ENCODE data around the gene ANKRD35.

The ANKRD35 gene

DNA sequence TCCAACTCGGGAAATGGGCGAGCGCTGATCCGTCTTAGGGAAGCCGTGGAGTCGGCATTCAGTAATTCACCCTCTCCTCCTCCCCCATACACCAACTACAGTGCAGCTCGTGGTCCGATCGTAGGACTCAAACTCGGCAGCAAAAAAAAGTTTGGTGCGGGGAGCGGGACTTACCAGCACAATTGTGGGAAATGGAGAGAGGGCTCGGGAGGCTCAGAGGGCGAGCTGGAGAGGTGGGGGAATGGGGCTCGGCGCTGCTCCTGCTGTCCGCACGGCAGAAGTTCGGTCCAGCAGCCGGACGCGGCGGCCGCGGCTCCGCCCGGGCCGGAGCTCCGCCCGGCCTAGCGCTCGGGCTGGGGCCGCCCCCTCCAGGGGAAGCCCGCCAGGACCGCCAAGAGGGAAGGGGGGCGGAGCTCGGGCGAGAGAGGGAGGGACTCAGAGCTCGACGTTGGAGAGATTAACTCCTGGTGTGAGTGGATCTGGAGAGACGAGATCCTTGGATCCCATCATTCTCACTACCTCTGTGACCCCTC is 26.1 kb downstream of the ANKRD35 start:
- Histone ChIP-seq H3K4me2 (ENCODE audit: low read length) (peak overlapping the region; percentile 78), H3K9me3 (ENCODE audit: control insufficient read depth, insufficient read depth, low read length) (no peaks in the 10 kb centered on the region), H3K36me3 (ENCODE audit: control insufficient read depth, low read length) (peaks cover 5% of the 10 kb centered on the region; the same call in 1 of the 2 replicates), H4K20me1 (ENCODE audit: control insufficient read depth, insufficient read depth, low read depth, low read length) (no peaks in the 10 kb centered on the region), H3K27me3 (ENCODE audit: control insufficient read depth, low read length) (peaks cover 14% of the 10 kb centered on the region), H3F3A (ENCODE audit: control insufficient read depth, insufficient read depth) (peaks cover 5% of the 10 kb centered on the region; the same call in 1 of the 2 replicates), H3K27ac (ENCODE audit: low read depth, low read length) (peak overlapping the region; percentile 41), H3K9me2 (replicated peaks; ENCODE audit: control insufficient read depth, low read length) (no peaks in the 10 kb centered on the region), H3K4me3 (ENCODE audit: low read length) (peak overlapping the region; percentile 89), H3K4me1 (ENCODE audit: control insufficient read depth, low read length) (peaks cover 13% of the 10 kb centered on the region), H3K79me2 (ENCODE audit: control insufficient read depth, low read length) (0 out of 2 replicates have a peak, but pooled peaks cover 3% of the 10 kb centered on the region)
- TF ChIP-seq EZH2phosphoT487 (IDR thresholded peaks at IDR 0.05; ENCODE audit: borderline replicate concordance, low read length), result no peak
- TF ChIP-seq, protein P1, sequence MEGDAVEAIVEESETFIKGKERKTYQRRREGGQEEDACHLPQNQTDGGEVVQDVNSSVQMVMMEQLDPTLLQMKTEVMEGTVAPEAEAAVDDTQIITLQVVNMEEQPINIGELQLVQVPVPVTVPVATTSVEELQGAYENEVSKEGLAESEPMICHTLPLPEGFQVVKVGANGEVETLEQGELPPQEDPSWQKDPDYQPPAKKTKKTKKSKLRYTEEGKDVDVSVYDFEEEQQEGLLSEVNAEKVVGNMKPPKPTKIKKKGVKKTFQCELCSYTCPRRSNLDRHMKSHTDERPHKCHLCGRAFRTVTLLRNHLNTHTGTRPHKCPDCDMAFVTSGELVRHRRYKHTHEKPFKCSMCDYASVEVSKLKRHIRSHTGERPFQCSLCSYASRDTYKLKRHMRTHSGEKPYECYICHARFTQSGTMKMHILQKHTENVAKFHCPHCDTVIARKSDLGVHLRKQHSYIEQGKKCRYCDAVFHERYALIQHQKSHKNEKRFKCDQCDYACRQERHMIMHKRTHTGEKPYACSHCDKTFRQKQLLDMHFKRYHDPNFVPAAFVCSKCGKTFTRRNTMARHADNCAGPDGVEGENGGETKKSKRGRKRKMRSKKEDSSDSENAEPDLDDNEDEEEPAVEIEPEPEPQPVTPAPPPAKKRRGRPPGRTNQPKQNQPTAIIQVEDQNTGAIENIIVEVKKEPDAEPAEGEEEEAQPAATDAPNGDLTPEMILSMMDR (IDR thresholded peaks at IDR 0.05; ENCODE audit: low read depth, low read length, poor library complexity, severe bottlenecking), result no peak

DNA sequence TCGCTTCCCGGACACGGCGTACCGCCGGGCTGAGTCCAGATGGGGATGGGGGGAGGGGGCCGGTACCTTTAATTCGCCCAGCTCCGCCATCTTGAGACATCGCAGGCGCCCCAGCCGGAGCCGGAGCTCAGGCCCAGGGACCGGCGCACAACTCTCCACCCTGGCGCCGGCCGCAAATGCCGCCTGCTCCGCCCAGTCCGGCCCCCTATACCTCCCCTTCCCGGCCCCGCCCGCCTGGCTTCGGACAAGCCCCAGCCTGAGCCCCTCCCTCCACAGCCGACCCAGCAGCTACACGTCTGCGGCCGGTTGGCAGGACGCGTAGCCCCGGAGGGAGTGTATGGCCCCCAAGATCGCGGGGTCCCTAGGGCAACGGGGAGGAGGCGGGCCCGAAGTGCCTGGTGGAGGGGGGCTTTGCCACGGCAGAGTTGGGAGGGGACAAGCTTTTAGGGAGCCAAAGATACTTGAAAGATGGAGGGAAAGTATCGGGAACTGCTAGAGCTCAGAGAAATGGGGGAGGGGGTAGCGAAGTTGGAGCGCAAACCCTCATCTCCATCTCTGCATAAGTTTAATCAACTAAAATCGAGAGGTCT is 26.7 kb downstream of the ANKRD35 start, which contains the start of gene PIAS3:
Gene PIAS3 (minus strand): TSS at position 181 of the 590 bp plus-strand sequence. CDS start 91 bp downstream, at position 90.
- Histone ChIP-seq H3K9me2 (replicated peaks; ENCODE audit: control insufficient read depth, low read length) (no peaks in the 10 kb centered on the region), H3K27ac (ENCODE audit: low read depth, low read length) (peak within 1 kb of the TSS; percentile 41), H3K79me2 (ENCODE audit: control insufficient read depth, low read length) (0 out of 2 replicates have a peak, but pooled peaks cover 3% of the 10 kb centered on the region), H3F3A (ENCODE audit: control insufficient read depth, insufficient read depth) (peaks cover 5% of the 10 kb centered on the region; the same call in 1 of the 2 replicates), H3K36me3 (ENCODE audit: control insufficient read depth, low read length) (peaks cover 5% of the 10 kb centered on the region), H3K4me3 (ENCODE audit: low read length) (peak within 1 kb of the TSS; percentile 89), H3K4me2 (ENCODE audit: low read length) (peak within 1 kb of the TSS; percentile 78), H3K9me3 (ENCODE audit: control insufficient read depth, insufficient read depth, low read length) (no peaks in the 10 kb centered on the region), H4K20me1 (ENCODE audit: control insufficient read depth, insufficient read depth, low read depth, low read length) (no peaks in the 10 kb centered on the region), H3K4me1 (ENCODE audit: control insufficient read depth, low read length) (peaks cover 13% of the 10 kb centered on the region), H3K27me3 (ENCODE audit: control insufficient read depth, low read length) (peaks cover 9% of the 10 kb centered on the region)
- TF ChIP-seq, protein P1 (IDR thresholded peaks at IDR 0.05; ENCODE audit: low read depth, low read length, poor library complexity, severe bottlenecking), result no peak
- no peak for TF ChIP-seq EZH2phosphoT487 (IDR thresholded peaks at IDR 0.05; ENCODE audit: borderline replicate concordance, low read length)

DNA sequence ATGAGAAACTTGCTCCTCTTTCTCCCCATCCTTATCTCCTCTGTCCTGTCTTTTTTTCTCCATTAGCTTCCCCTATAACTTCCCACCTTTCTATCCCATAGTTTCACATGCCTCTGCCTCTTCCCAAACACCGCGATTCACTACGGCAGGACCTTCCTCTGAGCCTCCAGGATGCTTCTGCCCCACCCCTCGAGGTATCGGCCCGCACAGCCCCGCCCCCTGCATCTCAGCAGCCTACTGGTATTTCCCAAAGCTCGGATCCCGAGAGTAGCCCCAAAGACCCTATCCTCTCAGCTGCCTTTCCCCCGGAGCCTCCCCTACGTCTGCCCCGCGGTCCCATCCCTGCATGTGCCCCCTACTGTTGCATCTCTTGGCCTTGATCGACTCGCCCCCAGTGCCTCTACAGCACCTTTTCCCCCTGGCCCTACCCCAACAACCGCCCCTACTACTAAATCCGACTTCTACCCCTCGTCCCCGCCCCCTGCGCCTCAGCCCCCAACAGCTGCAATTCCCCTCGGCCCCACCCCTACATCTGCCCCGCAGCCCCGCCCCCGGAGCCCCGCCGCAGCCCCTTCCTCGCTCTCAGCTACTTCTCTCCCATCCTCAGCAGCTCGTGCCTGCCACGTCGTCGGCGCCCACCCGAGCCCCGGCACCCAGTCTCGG is 27.3 kb downstream of the ANKRD35 start:
- Histone ChIP-seq H3K27ac (ENCODE audit: low read depth, low read length) (peak overlapping the region; percentile 41), H3K9me3 (ENCODE audit: control insufficient read depth, insufficient read depth, low read length) (no peaks in the 10 kb centered on the region), H3K4me2 (ENCODE audit: low read length) (peak overlapping the region; percentile 78), H3K79me2 (ENCODE audit: control insufficient read depth, low read length) (0 out of 2 replicates have a peak, but pooled peaks cover 3% of the 10 kb centered on the region), H3K36me3 (ENCODE audit: control insufficient read depth, low read length) (peaks cover 8% of the 10 kb centered on the region), H3K9me2 (replicated peaks; ENCODE audit: control insufficient read depth, low read length) (no peaks in the 10 kb centered on the region), H3K27me3 (ENCODE audit: control insufficient read depth, low read length) (peaks cover 3% of the 10 kb centered on the region; the same call in 1 of the 2 replicates), H3K4me1 (ENCODE audit: control insufficient read depth, low read length) (peaks cover 13% of the 10 kb centered on the region), H4K20me1 (ENCODE audit: control insufficient read depth, insufficient read depth, low read depth, low read length) (no peaks in the 10 kb centered on the region), H3F3A (ENCODE audit: control insufficient read depth, insufficient read depth) (peaks cover 5% of the 10 kb centered on the region; the same call in 1 of the 2 replicates), H3K4me3 (ENCODE audit: low read length) (peak overlapping the region; percentile 89)
- TF ChIP-seq, protein P1 (IDR thresholded peaks at IDR 0.05; ENCODE audit: low read depth, low read length, poor library complexity, severe bottlenecking), result no peak
- TF ChIP-seq EZH2phosphoT487 (IDR thresholded peaks at IDR 0.05; ENCODE audit: borderline replicate concordance, low read length), result no peak
